Stimulated activated CD8-positive, alpha-beta memory T cell treated with anti-CD3 and anti-CD28 coated beads, Interleukin-7, amount 100 ng/mL, for 48 hours (primary cell): ENCODE measurements around the gene ARFGAP2.

Source experiments
- DNase-seq, 2 donors: peaks; one replicate each; pipeline ENCODE4 v3.0.0-alpha.2; 2020; ENCODE audit warnings: low read depth in 1 of 2; ENCODE audit errors: extremely low read depth in 1 of 2

Gene ARFGAP2

GRCh38 chr11:47152126-47152952 is 24.3 kb downstream of the ARFGAP2 start:
- no peak for DNase-seq

GRCh38 chr11:47149782-47150181 is 26.9 kb downstream of the ARFGAP2 start:
- no peak for DNase-seq

- no peak for DNase-seq
Measured at GRCh38 chr11:47148903-47149531, 27.7 kb downstream of the ARFGAP2 start.

- DNase-seq = no peak
Measured at GRCh38 chr11:47148270-47148669, 28.4 kb downstream of the ARFGAP2 start.

DNA sequence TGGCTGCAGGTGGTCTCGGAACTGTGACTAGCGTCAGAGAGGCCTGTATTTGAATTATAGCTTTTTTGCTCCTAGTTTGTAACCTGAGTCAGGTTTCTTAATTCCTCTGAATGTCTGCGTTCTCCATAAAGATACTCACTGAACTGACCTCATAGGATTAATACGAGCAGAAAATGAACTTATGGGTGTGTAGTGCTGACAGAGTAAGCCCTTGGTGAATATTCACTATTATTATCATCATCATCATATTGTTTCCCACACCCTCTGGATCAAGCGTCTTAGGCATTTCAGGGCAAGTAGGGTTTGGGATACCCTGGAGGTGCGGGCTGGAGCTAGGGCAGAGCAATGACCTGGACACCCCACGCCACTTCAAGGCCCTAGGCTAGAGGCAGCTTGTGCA is 29.0 kb downstream of the ARFGAP2 start:
- no peak for DNase-seq

DNA sequence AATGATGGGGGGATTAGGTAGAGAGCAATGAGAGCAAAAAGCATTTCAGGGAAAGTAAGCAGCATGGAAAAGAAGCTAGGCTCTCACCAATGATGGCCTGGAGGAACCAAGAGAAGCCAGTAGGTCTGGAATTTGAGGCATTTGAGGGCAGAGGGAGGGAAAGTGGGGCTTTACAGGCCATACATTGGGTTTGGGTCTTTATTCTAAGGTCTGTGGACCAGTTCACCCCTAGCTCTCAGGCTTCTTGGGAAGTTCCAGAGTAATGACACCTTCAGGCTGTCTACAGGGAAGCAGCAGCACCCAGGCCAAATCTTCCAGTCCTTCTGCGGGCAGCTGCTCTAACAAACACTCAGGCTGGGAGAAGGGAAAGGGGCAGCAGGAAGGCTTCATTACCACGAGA is 29.4 kb downstream of the ARFGAP2 start:
- DNase-seq = no peak

DNA sequence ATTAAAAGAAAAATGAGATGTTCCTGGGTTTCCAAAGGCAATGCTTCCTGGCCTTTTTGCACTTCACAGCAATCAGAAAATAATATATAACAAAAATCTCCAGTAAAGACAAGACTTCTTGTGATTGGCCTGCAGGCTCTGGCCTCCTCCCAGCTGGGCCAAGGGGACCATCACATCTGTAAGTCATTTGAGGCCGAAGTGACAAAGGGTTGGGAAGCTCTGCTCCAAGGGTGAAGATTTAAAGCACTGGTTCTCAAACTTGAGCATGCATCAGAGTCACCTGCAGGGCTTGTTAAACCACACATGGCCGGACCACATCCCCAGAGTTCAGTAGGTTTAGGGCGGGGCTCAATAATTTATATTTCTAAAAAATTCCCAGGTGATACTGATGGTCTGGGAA is 32.1 kb downstream of the ARFGAP2 start:
- no peak for DNase-seq

- no peak for DNase-seq
Measured at GRCh38 chr11:47143322-47143721, 33.4 kb downstream of the ARFGAP2 start.

- no peak for DNase-seq
Measured at GRCh38 chr11:47139878-47140277, 36.8 kb downstream of the ARFGAP2 start.

DNA sequence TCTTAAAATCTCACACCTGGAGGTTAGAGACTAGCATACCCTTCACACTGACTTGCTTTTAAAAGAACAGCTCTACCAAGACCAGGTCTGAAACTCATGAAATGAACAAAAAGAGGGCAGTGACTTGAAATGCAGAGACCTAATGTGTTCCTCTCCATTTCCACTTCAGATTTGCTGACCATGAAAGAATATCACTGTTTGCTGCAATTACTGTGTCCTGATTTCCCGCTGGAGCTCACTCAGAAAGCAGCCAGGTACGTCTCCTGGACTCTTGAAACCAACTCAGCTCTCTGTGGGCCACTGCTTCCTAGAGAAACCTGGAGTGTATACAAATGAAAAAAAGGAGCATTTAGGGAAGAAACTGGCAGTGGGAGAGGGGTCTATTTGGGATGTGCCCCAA is 39.2 kb downstream of the ARFGAP2 start:
- DNase-seq = no peak

DNA sequence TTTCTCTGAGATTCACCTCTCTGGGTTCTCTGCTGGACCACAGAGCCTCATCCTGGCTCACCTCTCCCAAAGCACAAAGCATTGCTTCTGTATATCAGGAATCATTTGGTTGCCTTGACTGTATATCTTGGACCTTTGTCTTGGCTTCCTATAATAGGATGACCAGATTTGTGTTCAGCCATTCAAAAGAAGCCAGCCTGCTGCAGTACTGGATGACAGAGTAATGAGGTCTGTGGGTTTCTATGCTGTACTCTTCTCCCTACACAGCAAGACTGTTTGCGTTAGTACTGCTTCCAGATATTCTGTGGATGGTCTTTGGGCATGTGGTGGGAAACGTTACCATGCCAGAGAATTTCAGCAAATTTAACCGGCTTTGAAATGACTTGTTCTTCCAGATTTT is 39.8 kb downstream of the ARFGAP2 start:
- DNase-seq = no peak

DNA sequence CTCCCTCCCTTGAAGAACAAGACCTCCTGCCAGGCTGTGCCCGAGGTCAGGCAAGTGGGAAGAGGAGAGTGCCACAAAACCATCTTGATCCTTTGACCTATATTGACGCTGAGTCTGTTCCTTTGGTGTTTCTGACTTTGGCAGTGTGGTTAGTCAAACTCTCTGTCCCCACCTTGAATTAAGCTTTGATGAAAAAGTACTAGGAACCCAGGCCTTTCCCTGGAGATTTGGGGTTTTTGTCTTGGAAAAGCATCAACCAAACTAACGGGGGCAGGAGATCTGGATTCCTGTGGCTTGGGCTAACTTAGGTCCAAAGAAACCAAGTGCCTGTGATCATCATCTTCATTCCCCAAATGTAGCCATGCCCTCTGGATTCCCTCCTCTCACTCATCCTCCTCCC is 40.4 kb downstream of the ARFGAP2 start:
- no peak for DNase-seq

- DNase-seq = no peak
Measured at GRCh38 chr11:47132981-47133380, 43.7 kb downstream of the ARFGAP2 start.

DNA sequence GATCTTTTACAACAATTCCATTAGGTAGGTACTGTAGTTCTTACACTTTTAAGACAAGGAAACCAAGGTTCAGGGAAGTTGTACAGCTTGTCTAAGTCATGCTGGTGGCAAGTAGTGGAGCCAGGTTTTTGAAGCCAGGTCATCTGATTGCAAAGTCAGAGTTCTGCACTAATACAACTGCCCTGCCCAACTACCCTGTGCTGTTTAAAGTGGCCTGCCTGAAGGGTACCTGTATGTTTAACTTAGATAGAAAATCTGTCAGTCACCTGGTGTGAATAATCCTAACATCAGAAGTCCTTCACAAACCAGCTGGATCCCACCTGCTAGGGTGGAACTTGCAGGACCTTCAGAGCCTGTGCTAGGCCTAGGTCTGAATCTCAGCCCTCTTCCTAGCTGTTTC is 44.2 kb downstream of the ARFGAP2 start:
- no peak for DNase-seq

DNA sequence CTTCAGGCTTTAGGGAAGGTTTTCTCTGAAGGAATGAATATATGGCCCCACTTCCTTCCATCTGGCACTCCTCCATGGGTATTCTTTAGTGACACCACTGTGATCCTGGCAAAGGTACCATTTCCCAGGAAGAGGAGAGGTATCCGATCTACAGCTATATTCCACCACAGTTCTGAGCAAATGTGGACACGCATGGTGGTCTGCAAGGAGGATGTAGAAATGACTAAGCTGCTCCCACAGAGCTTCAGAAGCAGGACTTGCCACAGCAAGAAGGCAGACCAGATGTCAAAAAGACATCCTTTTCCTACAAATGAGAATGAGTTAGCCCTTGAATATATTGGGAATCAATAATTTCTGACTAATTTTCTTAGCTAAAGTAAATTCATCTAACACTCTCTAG is 45.5 kb downstream of the ARFGAP2 start:
- DNase-seq = no peak

- no peak for DNase-seq
Measured at GRCh38 chr11:47130543-47130942, 46.1 kb downstream of the ARFGAP2 start.

DNA sequence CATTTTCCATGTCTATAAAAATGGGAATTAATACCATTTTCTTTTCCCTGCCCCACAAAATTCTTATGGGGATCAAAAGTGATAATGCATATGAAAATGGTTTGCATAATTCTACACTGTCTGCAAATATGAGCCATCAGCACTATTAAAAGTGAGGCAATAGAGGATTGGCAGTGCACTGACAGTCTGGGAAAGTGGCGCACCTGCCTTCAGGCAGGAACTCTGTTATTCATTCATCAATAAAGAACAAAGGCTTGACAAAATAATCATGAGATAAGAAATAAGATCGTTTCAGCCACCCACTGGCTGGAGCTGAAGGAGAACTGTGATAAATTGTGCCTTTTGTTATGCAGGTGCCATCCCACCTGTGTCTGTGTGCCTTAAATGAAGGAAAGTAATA is 49.5 kb downstream of the ARFGAP2 start:
- no peak for DNase-seq

- DNase-seq = no peak
Measured at GRCh38 chr11:47125083-47125482, 51.6 kb downstream of the ARFGAP2 start.

DNA sequence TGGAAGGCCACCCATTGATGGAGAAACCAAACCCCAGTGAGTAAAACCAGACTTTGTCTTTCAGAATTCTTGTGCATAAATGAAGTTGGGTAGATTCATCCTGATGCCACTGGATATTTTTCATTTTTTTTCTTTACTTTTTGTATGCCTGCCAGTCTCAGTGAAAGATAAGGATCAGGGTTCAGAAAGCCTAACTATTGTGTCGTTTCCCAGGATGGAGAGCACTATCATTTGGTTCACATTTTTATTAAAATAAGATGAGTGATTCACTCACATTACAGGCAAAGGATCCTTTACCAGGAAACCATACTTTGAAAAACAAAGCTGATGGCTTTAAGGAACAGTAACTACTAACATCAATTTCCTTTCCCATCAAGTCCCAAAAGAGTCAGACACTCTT is 52.0 kb downstream of the ARFGAP2 start:
- DNase-seq = no peak

DNA sequence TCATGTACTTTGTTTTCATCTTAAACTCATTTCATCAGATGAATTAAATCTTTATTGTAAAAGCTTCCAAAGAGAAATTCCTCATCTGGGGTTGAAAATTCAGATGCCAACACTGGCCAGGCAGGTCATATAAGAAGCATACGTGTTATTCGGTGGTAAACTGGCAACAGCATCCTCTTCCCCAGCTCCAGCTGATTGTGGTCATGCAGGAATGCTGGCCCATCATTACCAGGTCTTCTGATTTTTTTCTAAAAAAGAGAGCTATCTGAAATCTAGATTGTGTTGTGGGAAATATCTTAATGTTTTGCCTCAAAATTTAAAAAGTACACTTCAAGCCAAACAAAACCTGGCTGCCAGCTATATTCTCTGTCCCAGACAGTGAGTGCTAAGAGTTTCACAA is 53.6 kb downstream of the ARFGAP2 start:
- DNase-seq = no peak

DNA sequence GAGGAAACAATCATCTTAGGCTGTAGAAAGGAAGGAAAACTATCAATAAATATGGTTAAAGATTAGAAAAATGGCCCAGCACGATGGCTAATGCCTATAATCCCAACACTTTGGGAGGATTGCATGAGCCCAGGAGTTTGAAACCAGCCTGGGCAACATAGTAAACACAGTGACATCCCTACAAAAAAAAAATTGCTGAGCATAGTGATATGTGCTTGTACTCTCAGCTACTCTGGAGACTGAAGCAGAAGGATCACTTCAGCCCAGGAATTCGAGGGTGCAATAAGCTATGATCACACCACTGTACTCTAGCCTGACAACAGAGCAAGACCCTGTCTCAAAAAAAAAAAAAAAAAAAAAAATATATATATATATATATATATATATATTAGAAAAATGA is 54.9 kb downstream of the ARFGAP2 start:
- no peak for DNase-seq

GRCh38 chr11:47121056-47121455 is 55.6 kb downstream of the ARFGAP2 start:
- DNase-seq = no peak
